ENCODE results near the gene MMP15. TPM values are rescaled to one million over a fixed set of nuclear protein-coding genes. Genes with fewer than 3 reads are reported as not detected.
"Not testable (repeated sequence)": the region's sequence is repeated elsewhere in the genome, so short reads cannot be mapped to it uniquely, and the experiment has no call there.

Gene MMP15
- polyA plus RNA-seq, 4 donors = 38.2 to 67.3 (median 49.7) TPM

DNA sequence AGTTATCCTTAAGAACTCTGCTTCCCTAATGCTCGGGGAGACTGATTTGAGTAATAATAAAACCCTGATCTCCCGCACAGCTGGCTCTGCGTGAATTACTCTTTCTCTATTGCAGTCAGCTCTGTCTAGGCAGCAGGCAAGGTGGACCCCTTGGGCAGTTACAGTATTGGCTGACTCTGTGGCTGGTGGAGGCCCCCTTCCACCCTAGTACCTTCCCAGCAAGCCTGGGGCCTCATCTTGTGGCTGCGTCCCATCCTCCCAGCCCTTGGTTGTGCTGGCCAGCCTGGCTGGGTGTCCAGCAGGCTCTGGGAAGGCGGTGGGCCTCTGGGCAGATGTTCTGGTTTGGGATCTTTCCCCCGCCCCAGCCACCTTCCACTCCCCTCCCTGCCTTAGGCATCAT, 59.1 kb downstream of the MMP15 start:
- Histone ChIP-seq H3K4me1 (ENCODE audit: control insufficient read depth in 3 of 3, insufficient read depth in 2 of 3, low read depth in 1 of 3, low read length in 2 of 3) (no peaks in the 10 kb centered on the region), H3K4me3 (ENCODE audit: low read depth in 1 of 3, low read length in 3 of 3) (no peak overlapping the region), H3K27me3 (ENCODE audit: control insufficient read depth in 3 of 3, insufficient read depth in 3 of 3, low read length in 3 of 3) (peaks cover 0 to 3% (median 0%) of the 10 kb centered on the region in 3 donors), H3K27ac (ENCODE audit: low read depth in 1 of 3, low read length in 2 of 3) (no peak overlapping the region), H3K9me3 (ENCODE audit: control insufficient read depth in 2 of 2, insufficient read depth in 1 of 2, low read depth in 1 of 2, low read length in 1 of 2) (peaks cover 0 to 2% of the 10 kb centered on the region in 2 donors), H3K36me3 (ENCODE audit: control insufficient read depth in 3 of 3, insufficient read depth in 2 of 3, low read depth in 1 of 3, low read length in 3 of 3) (no peaks in the 10 kb centered on the region)
- WGBS, 3 donors = 65 to 79% (median 72%) methylated on average over 6 of the region's 6 CpGs
- FAIRE-seq (no peak), DNase-seq (no peak)

GRCh38 chr16:58085171-58085570, 59.6 kb downstream of the MMP15 start:
- no peak for FAIRE-seq
- H3K9me3 ChIP-seq (ENCODE audit: control insufficient read depth in 2 of 2, insufficient read depth in 1 of 2, low read depth in 1 of 2, low read length in 1 of 2) = peaks cover 0 to 2% of the 10 kb centered on the region in 2 donors
- H3K27me3 ChIP-seq (ENCODE audit: control insufficient read depth in 3 of 3, insufficient read depth in 3 of 3, low read length in 3 of 3) = peaks cover 0 to 3% (median 0%) of the 10 kb centered on the region in 3 donors
- 88 to 94% (median 93%) methylated on average over 11 of the region's 11 CpGs for WGBS, 3 donors
- H3K36me3 ChIP-seq (ENCODE audit: control insufficient read depth in 3 of 3, insufficient read depth in 2 of 3, low read depth in 1 of 3, low read length in 3 of 3) = no peaks in the 10 kb centered on the region
- H3K4me3 ChIP-seq (ENCODE audit: low read depth in 1 of 3, low read length in 3 of 3) = no peak overlapping the region
- no peaks in the 10 kb centered on the region for H3K4me1 ChIP-seq (ENCODE audit: control insufficient read depth in 3 of 3, insufficient read depth in 2 of 3, low read depth in 1 of 3, low read length in 2 of 3)
- H3K27ac ChIP-seq (ENCODE audit: low read depth in 1 of 3, low read length in 2 of 3) = no peak overlapping the region
- no peak for DNase-seq

- WGBS, 3 donors = 86 to 88% (median 87%) methylated on average over 21 of the region's 21 CpGs
- peaks cover 0 to 2% of the 10 kb centered on the region in 2 donors for H3K9me3 ChIP-seq (ENCODE audit: control insufficient read depth in 2 of 2, insufficient read depth in 1 of 2, low read depth in 1 of 2, low read length in 1 of 2)
- FAIRE-seq = no peak
- H3K27ac ChIP-seq (ENCODE audit: low read depth in 1 of 3, low read length in 2 of 3) = no peak overlapping the region
- H3K4me1 ChIP-seq (ENCODE audit: control insufficient read depth in 3 of 3, insufficient read depth in 2 of 3, low read depth in 1 of 3, low read length in 2 of 3) = no peaks in the 10 kb centered on the region
- no peaks in the 10 kb centered on the region for H3K36me3 ChIP-seq (ENCODE audit: control insufficient read depth in 3 of 3, insufficient read depth in 2 of 3, low read depth in 1 of 3, low read length in 3 of 3)
- no peak overlapping the region for H3K4me3 ChIP-seq (ENCODE audit: low read depth in 1 of 3, low read length in 3 of 3)
- peaks cover 0 to 3% (median 0%) of the 10 kb centered on the region in 3 donors for H3K27me3 ChIP-seq (ENCODE audit: control insufficient read depth in 3 of 3, insufficient read depth in 3 of 3, low read length in 3 of 3)
- DNase-seq = no peak
These were observed 60.2 kb downstream of the MMP15 start for GRCh38 chr16:58085584-58086251.

DNA sequence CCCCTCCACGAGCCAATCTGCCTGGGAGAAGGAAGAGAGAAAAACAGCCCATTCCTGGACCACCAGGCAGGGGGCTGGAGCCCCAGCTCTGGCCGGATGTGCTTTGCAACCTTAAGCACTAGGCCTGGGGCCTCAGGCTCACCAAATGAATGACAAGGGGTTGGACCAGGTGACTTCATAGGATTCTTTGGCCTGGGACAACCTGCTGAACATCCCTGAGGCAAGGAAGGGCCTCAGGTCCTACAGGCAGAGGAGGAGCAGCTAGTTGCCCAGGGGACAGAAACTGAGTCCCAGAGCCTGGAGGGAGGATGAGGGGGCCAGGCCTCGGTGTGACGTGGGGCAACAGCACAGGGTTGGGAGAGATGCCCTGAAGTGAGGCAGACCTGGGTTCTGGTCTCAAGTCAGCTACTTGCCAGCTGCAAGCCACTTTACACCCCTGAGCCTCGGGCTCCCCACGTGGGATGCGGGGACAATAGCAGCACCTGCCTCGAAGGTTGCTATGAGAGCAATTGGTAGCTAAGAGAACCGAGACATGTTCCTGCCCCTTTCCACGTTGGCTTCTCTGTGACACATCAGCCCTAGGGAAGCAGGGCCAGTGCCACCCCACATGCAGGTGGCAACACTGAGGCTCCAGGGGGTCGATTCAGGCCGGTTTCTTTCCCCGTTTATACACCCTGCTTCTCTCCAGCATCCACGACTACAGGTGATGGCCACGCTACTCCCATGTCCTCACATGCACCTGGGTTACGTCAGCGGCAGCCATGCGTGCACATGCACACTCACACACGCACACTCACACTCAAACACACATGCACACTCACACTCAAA, 61.0 kb downstream of the MMP15 start:
- WGBS, 3 donors = 71 to 86% (median 79%) methylated on average over 19 of the region's 19 CpGs
- Histone ChIP-seq H3K4me3 (ENCODE audit: low read depth in 1 of 3, low read length in 3 of 3) (no peak overlapping the region), H3K9me3 (ENCODE audit: control insufficient read depth in 2 of 2, insufficient read depth in 1 of 2, low read depth in 1 of 2, low read length in 1 of 2) (peaks cover 0 to 2% of the 10 kb centered on the region in 2 donors), H3K27ac (ENCODE audit: low read depth in 1 of 3, low read length in 2 of 3) (no peak overlapping the region), H3K4me1 (ENCODE audit: control insufficient read depth in 3 of 3, insufficient read depth in 2 of 3, low read depth in 1 of 3, low read length in 2 of 3) (no peaks in the 10 kb centered on the region), H3K36me3 (ENCODE audit: control insufficient read depth in 3 of 3, insufficient read depth in 2 of 3, low read depth in 1 of 3, low read length in 3 of 3) (no peaks in the 10 kb centered on the region), H3K27me3 (ENCODE audit: control insufficient read depth in 3 of 3, insufficient read depth in 3 of 3, low read length in 3 of 3) (peaks cover 0 to 3% (median 0%) of the 10 kb centered on the region in 3 donors)
- no peak for DNase-seq
- FAIRE-seq = no peak

DNA sequence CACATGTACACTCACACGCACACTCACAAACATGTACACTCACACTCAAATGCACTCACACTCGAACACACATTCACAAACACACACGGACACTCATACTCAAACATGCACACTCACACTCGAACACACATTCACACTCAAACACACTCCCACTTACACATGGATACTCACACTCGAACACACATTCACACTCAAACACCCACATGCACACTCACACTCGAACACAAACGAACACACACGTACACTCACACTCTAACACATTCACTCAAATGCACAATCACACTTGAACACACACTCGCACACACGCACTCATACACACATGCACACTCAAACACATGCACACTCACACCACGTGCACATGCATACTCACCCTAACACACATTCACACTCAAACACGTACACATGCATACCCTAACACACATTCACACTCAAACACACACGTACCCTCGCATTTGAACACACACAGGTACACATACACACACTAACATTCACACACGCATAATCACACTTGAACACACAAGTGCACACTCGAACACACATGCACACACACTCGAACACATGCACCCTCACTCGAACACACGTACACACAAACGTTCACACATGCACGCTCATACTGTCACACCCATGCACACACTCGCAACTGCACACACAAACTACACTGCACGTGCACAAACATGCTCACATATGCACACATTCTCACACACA, 61.8 kb downstream of the MMP15 start:
- Histone ChIP-seq H3K4me3 (ENCODE audit: low read depth in 1 of 3, low read length in 3 of 3) (no peak overlapping the region), H3K4me1 (ENCODE audit: control insufficient read depth in 3 of 3, insufficient read depth in 2 of 3, low read depth in 1 of 3, low read length in 2 of 3) (no peaks in the 10 kb centered on the region), H3K9me3 (ENCODE audit: control insufficient read depth in 2 of 2, insufficient read depth in 1 of 2, low read depth in 1 of 2, low read length in 1 of 2) (peaks cover 0 to 2% of the 10 kb centered on the region in 2 donors), H3K36me3 (ENCODE audit: control insufficient read depth in 3 of 3, insufficient read depth in 2 of 3, low read depth in 1 of 3, low read length in 3 of 3) (no peaks in the 10 kb centered on the region), H3K27ac (ENCODE audit: low read depth in 1 of 3, low read length in 2 of 3) (no peak overlapping the region), H3K27me3 (ENCODE audit: control insufficient read depth in 3 of 3, insufficient read depth in 3 of 3, low read length in 3 of 3) (peaks cover 0 to 3% (median 0%) of the 10 kb centered on the region in 3 donors)
- 91 to 96% (median 95%) methylated on average over 23 of the region's 23 CpGs for WGBS, 3 donors
- FAIRE-seq = no peak
- no peak for DNase-seq

DNA sequence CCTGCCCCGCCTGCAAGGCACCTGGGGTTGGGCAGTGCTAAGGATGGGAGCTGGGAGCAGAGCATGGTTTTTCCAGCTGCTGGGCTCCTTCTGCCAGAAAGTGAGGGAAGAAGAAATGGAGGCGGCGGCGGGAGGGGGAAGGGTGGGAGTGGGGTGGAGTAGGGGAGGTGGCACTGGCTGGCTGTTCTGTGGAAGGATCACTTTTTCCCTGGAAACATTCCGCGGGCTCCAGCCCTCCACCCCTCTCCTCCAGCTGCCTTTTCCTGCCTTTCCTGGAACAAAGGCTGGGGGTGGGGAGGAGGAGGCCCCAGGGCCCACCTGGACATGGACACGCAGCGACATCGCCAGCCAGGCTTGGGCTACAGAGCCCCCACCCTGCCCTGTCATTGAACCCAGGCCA, 62.5 kb downstream of the MMP15 start:
- Histone ChIP-seq H3K4me1 (ENCODE audit: control insufficient read depth in 3 of 3, insufficient read depth in 2 of 3, low read depth in 1 of 3, low read length in 2 of 3) (no peaks in the 10 kb centered on the region), H3K27ac (ENCODE audit: low read depth in 1 of 3, low read length in 2 of 3) (no peak overlapping the region), H3K36me3 (ENCODE audit: control insufficient read depth in 3 of 3, insufficient read depth in 2 of 3, low read depth in 1 of 3, low read length in 3 of 3) (no peaks in the 10 kb centered on the region), H3K4me3 (ENCODE audit: low read depth in 1 of 3, low read length in 3 of 3) (no peak overlapping the region), H3K9me3 (ENCODE audit: control insufficient read depth in 2 of 2, insufficient read depth in 1 of 2, low read depth in 1 of 2, low read length in 1 of 2) (peaks cover 0 to 2% of the 10 kb centered on the region in 2 donors), H3K27me3 (ENCODE audit: control insufficient read depth in 3 of 3, insufficient read depth in 3 of 3, low read length in 3 of 3) (peaks cover 0 to 3% (median 0%) of the 10 kb centered on the region in 3 donors)
- FAIRE-seq = no peak
- DNase-seq = no peak
- WGBS, 3 donors = 55 to 63% (median 57%) methylated on average over 7 to 9 of the region's 9 CpGs

DNA sequence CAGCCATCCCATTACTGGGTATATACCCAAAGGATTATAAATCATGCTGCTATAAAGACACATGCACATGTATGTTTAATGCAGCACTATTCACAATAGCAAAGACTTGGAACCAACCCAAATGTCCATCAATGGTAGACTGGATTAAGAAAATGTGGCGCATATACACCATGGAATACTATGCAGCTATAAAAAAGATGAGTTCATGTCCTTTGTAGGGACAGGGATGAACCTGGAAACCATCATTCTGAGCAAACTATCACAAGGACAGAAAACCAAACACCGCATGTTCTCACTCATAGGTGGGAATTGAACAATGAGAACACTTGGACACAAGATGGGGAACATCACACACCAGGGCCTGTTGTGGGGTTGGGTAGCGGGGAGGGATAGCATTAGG, 64.8 kb downstream of the MMP15 start:
- not testable (repeated sequence) for H3K27ac ChIP-seq (ENCODE audit: low read depth in 1 of 3, low read length in 2 of 3); H3K27me3 ChIP-seq (ENCODE audit: control insufficient read depth in 3 of 3, insufficient read depth in 3 of 3, low read length in 3 of 3); H3K4me1 ChIP-seq (ENCODE audit: control insufficient read depth in 3 of 3, insufficient read depth in 2 of 3, low read depth in 1 of 3, low read length in 2 of 3); FAIRE-seq; DNase-seq; H3K36me3 ChIP-seq (ENCODE audit: control insufficient read depth in 3 of 3, insufficient read depth in 2 of 3, low read depth in 1 of 3, low read length in 3 of 3); H3K9me3 ChIP-seq (ENCODE audit: control insufficient read depth in 2 of 2, insufficient read depth in 1 of 2, low read depth in 1 of 2, low read length in 1 of 2); H3K4me3 ChIP-seq (ENCODE audit: low read depth in 1 of 3, low read length in 3 of 3)
- WGBS, 3 donors = 91 to 96% (median 93%) methylated on average over 3 of the region's 3 CpGs

DNA sequence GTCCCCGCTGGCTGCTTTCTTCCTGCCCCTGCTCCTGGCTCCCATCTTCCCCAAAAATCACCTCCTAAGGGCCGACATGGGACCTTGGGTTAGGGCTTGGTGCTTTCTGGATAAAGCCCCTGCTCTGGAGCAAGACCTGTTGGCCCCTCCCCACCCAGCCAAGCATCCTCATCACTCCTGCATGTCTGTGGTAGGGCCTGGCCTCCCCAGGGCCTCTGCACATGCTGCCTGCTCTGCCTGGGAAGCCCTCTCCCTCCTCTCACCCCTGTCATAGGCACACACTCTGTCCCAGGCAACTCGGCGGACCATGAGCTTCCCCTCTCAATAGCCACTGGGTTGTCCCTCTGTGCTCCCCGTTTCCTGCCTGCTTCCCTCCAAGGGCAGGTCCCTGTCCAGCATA, 68.5 kb downstream of the MMP15 start:
- H3K36me3 ChIP-seq (ENCODE audit: control insufficient read depth in 3 of 3, insufficient read depth in 2 of 3, low read depth in 1 of 3, low read length in 3 of 3) = no peaks in the 10 kb centered on the region
- H3K4me3 ChIP-seq (ENCODE audit: low read depth in 1 of 3, low read length in 3 of 3) = no peak overlapping the region
- H3K27ac ChIP-seq (ENCODE audit: low read depth in 1 of 3, low read length in 2 of 3) = no peak overlapping the region
- DNase-seq (no peak), FAIRE-seq (no peak)
- H3K4me1 ChIP-seq (ENCODE audit: control insufficient read depth in 3 of 3, insufficient read depth in 2 of 3, low read depth in 1 of 3, low read length in 2 of 3) = no peaks in the 10 kb centered on the region
- no peaks in the 10 kb centered on the region for H3K27me3 ChIP-seq (ENCODE audit: control insufficient read depth in 3 of 3, insufficient read depth in 3 of 3, low read length in 3 of 3)
- H3K9me3 ChIP-seq (ENCODE audit: control insufficient read depth in 2 of 2, insufficient read depth in 1 of 2, low read depth in 1 of 2, low read length in 1 of 2) = peaks cover 0 to 2% of the 10 kb centered on the region in 2 donors
- 69 to 82% (median 77%) methylated on average over 5 of the region's 5 CpGs for whole genome bisulfite sequencing, 3 donors
